Loucy (cell line): ENCODE measurements around the gene GRPEL1.

Source experiments
- H2AFZ ChIP-seq: fragments of 200-600 bp; sonication (generic); 2 replicates; pipeline ENCODE4 v1.6.0; 2016; ENCODE audit warnings: antibody characterized with exemption, mild to moderate bottlenecking, low read length, moderate library complexity
- H3F3A ChIP-seq: fragments of 200-600 bp; 2 replicates; pipeline ENCODE4 v1.6.0; 2016; ENCODE audit warnings: antibody characterized with exemption, low read depth, mild to moderate bottlenecking
- H3K27me3 ChIP-seq: fragments of 200-600 bp; sonication (generic); 2 replicates; pipeline ENCODE4 v1.6.1; 2014; ENCODE audit warnings: low read length, mild to moderate bottlenecking; ENCODE audit not compliant: insufficient read depth, poor library complexity, severe bottlenecking
- H3K36me3 ChIP-seq: fragments of 200-600 bp; sonication (generic); 2 replicates; pipeline ENCODE4 v1.6.1; 2016; ENCODE audit warnings: low read length; ENCODE audit not compliant: insufficient read depth
- H3K4me1 ChIP-seq: fragments of 200-600 bp; sonication (generic); 2 replicates; pipeline ENCODE4 v1.5.1; 2014; ENCODE audit warnings: low read length, mild to moderate bottlenecking; ENCODE audit not compliant: insufficient read depth, poor library complexity, severe bottlenecking
- H3K4me2 ChIP-seq: fragments of 200-600 bp; sonication (generic); 2 replicates; pipeline ENCODE4 v1.6.0; 2014; ENCODE audit warnings: antibody characterized with exemption, low read length, low read depth, mild to moderate bottlenecking; ENCODE audit not compliant: poor library complexity, severe bottlenecking
- H3K4me3 ChIP-seq: fragments of 200-600 bp; sonication (generic); 2 replicates; pipeline ENCODE4 v1.5.1; 2014; ENCODE audit warnings: low read length, mild to moderate bottlenecking, mixed read lengths; ENCODE audit not compliant: poor library complexity, severe bottlenecking
- H3K79me2 ChIP-seq: fragments of 200-600 bp; sonication (generic); 2 replicates; pipeline ENCODE4 v1.6.1; 2014; ENCODE audit warnings: low read length; ENCODE audit not compliant: insufficient read depth
- H3K9ac ChIP-seq: fragments of 200-600 bp; sonication (generic); 2 replicates; pipeline ENCODE4 v1.6.0; 2014; ENCODE audit warnings: mild to moderate bottlenecking, low read depth, low read length, moderate library complexity; ENCODE audit not compliant: poor library complexity, severe bottlenecking
- H3K9me2 ChIP-seq: fragments of 200-600 bp; sonication (generic); replicated peaks from 2 replicates; pipeline ENCODE4 v1.6.1; 2016; ENCODE audit warnings: low read depth, low read length, mixed read lengths
- H3K9me3 ChIP-seq: fragments of 200-600 bp; sonication (generic); 2 replicates; pipeline ENCODE4 v1.6.1; 2014; ENCODE audit warnings: mild to moderate bottlenecking, antibody characterized with exemption, low read length, low read depth; ENCODE audit not compliant: insufficient read depth
- H4K20me1 ChIP-seq: fragments of 200-600 bp; sonication (generic); 2 replicates; pipeline ENCODE4 v1.6.0; 2014; ENCODE audit warnings: antibody characterized with exemption, low read length, mild to moderate bottlenecking; ENCODE audit not compliant: insufficient read depth, poor library complexity, severe bottlenecking
- CTCF ChIP-seq: fragments of 200-600 bp; sonication (generic); conservative IDR thresholded peaks from 2 replicates; pipeline ENCODE4 v1.5.1; 2014; ENCODE audit warnings: mild to moderate bottlenecking, antibody characterized with exemption, low read length
- EZH2phosphoT487 ChIP-seq: fragments of 200-600 bp; IDR thresholded peaks from 2 replicates; pipeline ENCODE4 v1.6.1; 2018; ENCODE audit warnings: antibody characterized with exemption, mild to moderate bottlenecking, moderate library complexity, borderline replicate concordance

Gene GRPEL1

GRCh38 chr4:7034262-7035081, 33.4 kb downstream of the GRPEL1 start:
- Histone ChIP-seq H4K20me1 (no peaks in the 10 kb centered on the region), H2AFZ (no peak overlapping the region), H3K4me2 (no peak overlapping the region), H3K36me3 (peaks cover 27% of the 10 kb centered on the region; the same call in 1 of the 2 replicates), H3K9me2 (no peaks in the 10 kb centered on the region), H3K4me3 (no peak overlapping the region), H3K79me2 (no peaks in the 10 kb centered on the region), H3F3A (no peaks in the 10 kb centered on the region), H3K27me3 (no peaks in the 10 kb centered on the region), H3K4me1 (no peaks in the 10 kb centered on the region), H3K9me3 (no peaks in the 10 kb centered on the region), H3K9ac (no peak overlapping the region)
- TF ChIP-seq CTCF = no peak
- no peak for TF ChIP-seq EZH2phosphoT487

DNA sequence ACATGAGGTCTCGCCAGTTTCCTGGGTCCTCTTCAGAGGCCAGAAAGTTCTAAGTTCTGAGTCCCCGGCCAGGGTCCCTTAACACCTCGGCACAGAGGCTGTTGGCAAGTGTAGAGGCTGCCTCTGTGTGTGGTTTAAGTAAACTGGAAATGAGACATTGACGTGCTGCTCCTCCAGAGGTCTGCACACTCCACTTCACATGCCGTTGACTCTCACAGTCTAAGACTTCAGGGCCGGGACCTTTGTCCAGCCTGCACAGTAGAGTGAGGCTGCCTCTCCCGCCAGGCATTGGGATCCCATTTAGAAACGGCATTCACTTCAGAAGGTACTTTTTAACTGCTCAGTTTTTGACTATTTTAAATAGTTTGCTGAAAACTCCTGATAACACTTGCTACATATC, 35.3 kb downstream of the GRPEL1 start:
- Histone ChIP-seq H2AFZ (no peak overlapping the region), H3K4me1 (no peaks in the 10 kb centered on the region), H3F3A (no peaks in the 10 kb centered on the region), H3K9ac (no peak overlapping the region), H3K27me3 (no peaks in the 10 kb centered on the region), H3K9me2 (no peaks in the 10 kb centered on the region), H3K36me3 (peaks cover 36% of the 10 kb centered on the region; the same call in 1 of the 2 replicates), H3K4me2 (no peak overlapping the region), H3K79me2 (no peaks in the 10 kb centered on the region), H3K4me3 (no peak overlapping the region), H3K9me3 (no peaks in the 10 kb centered on the region), H4K20me1 (no peaks in the 10 kb centered on the region)
- TF ChIP-seq EZH2phosphoT487 (no peak), CTCF (no peak)

DNA sequence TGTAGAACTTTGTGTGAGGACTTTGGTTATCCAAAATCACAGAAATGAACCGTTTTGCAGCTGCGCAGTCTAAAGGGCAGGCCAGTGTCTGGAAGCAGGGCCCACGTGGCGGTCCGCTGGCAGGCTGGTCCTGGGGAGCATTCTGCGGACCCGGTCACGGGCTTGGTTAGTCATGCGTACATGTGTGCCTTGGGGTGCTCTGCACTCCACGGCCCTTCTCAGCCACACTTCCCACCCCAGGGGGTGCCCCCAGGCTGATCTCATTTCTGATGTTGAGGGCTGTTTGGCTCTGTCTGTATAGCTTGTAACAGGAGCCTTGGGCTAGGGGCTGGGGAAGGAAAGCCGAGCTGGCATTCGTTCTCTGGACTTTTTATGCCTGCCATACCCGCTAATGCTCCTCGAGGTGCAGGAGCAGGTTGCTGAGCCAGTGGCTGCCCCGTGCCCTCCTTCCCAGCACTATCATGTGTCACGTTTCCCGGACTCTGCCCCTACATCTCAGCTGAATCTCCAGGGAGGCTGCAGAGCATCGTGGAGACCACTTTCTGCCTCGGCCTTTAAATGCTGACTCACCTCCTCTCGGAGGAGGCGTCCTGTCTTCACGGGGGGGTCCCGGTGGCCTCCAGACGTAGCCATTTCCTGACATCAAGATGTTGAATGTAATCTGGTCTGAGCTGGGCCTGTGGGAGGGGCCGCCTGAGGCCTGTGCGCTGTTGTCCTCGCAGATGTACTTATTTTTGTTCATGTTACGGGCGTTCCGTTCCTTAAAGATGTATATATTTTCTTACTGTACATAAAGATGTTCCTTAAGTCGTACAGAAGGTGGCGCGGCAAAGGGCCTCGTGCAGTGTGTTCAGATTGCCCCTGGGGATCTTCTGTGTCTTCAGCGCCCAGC, 36.1 kb downstream of the GRPEL1 start:
- no peak for TF ChIP-seq EZH2phosphoT487
- no peak for TF ChIP-seq CTCF
- Histone ChIP-seq H3K9me3 (no peaks in the 10 kb centered on the region), H2AFZ (no peak overlapping the region), H3K9me2 (no peaks in the 10 kb centered on the region), H3F3A (no peaks in the 10 kb centered on the region), H4K20me1 (no peaks in the 10 kb centered on the region), H3K79me2 (no peaks in the 10 kb centered on the region), H3K4me1 (no peaks in the 10 kb centered on the region), H3K9ac (no peak overlapping the region), H3K36me3 (peaks cover 42% of the 10 kb centered on the region; the same call in 1 of the 2 replicates), H3K27me3 (no peaks in the 10 kb centered on the region), H3K4me3 (no peak overlapping the region), H3K4me2 (no peak overlapping the region)
